Measurements from ENCODE around the gene AAR2.

Gene AAR2

DNA sequence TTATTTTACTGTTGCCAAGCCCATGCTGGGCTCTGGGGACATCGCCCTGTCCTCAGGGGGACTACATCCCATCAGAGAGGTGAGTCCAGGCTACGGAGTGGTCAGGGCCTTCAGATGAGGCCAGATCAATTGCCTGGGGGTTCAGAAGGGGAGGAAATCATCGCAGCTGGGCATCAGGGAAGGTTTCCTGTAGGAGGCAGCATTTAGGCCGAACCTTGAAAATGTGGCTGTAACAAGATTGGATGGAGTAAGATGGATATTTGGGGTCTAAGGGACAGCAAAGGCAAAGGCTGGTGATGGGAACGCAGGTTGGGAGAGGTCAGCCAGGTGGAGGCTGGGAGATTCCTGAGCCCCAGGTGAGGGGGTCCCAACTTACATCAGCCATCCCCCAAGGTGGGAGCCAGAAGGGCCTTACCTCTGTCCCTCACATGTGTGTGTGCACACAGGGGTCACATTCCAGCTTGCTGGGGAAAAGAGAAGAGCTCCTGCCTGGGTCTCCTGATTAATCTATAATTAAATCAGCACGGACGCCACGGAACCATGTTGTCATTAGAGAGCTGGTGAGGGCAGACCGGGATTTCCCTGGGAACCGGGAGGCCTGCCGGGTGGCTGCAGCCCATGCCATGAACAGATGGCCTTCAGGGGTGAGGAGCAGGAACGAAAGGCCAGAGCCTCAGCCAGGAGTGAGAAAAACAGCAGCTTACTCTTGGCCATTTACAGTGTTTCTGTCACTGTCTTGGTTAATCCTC, 39.3 kb downstream of the AAR2 start:
- Histone ChIP-seq H3K36me3 (ENCODE audit: control insufficient read depth in 5 of 5, insufficient read depth in 5 of 5, low read length in 5 of 5) (no peaks in the 10 kb centered on the region), H3K27me3 (ENCODE audit: control insufficient read depth in 5 of 5, insufficient read depth in 4 of 5, low read length in 5 of 5) (peaks cover 9 to 24% (median 19%) of the 10 kb centered on the region in 5 donors), H3K4me3 (ENCODE audit: low read depth in 1 of 5, low read length in 5 of 5) (no peak overlapping the region)

DNA sequence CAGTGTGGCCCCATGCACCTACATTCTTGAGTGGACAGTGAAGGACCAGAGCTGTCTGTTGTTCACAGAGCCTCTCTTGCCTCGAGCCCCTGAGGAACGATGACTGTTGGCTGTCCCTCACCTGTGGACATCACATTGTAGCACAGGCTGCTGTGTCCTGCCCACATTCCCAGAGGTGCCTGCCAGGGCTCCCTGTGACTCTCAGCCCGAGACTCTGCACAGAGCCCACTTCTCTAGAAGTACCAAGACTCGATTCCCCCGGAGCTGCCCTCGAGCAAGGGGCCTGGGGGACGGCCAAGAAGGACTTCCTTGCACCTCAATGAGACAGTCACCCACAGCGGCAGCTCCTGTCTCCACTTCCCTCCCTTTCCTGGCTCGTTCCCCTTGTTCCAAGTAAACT, 41.3 kb downstream of the AAR2 start:
- H3K36me3 ChIP-seq (ENCODE audit: control insufficient read depth in 5 of 5, insufficient read depth in 5 of 5, low read length in 5 of 5): no peaks in the 10 kb centered on the region
- peaks cover 0 to 2% (median 0%) of the 10 kb centered on the region in 5 donors for H3K9me3 ChIP-seq (ENCODE audit: control insufficient read depth in 5 of 5, low read length in 5 of 5)
- H3K27ac ChIP-seq (ENCODE audit: low read depth, low read length): no peak overlapping the region
- no peak overlapping the region for H3K4me3 ChIP-seq (ENCODE audit: low read depth in 1 of 5, low read length in 5 of 5)
- H3K4me1 ChIP-seq (ENCODE audit: control insufficient read depth in 5 of 5, insufficient read depth in 5 of 5, low read length in 5 of 5): no peaks in the 10 kb centered on the region
- peaks cover 7 to 24% (median 19%) of the 10 kb centered on the region in 5 donors for H3K27me3 ChIP-seq (ENCODE audit: control insufficient read depth in 5 of 5, insufficient read depth in 4 of 5, low read length in 5 of 5)
- no peak overlapping the region for H3K9ac ChIP-seq (ENCODE audit: low read length in 5 of 5)

More for the DNA sequence above, 39.3 kb downstream of the AAR2 start:
- Histone ChIP-seq H3K4me1 (ENCODE audit: control insufficient read depth in 5 of 5, insufficient read depth in 5 of 5, low read length in 5 of 5) (no peaks in the 10 kb centered on the region), H3K27ac (ENCODE audit: low read depth, low read length) (no peak overlapping the region), H3K9ac (ENCODE audit: low read length in 5 of 5) (no peak overlapping the region), H3K9me3 (ENCODE audit: control insufficient read depth in 5 of 5, low read length in 5 of 5) (peaks cover 0 to 2% (median 0%) of the 10 kb centered on the region in 5 donors)

DNA sequence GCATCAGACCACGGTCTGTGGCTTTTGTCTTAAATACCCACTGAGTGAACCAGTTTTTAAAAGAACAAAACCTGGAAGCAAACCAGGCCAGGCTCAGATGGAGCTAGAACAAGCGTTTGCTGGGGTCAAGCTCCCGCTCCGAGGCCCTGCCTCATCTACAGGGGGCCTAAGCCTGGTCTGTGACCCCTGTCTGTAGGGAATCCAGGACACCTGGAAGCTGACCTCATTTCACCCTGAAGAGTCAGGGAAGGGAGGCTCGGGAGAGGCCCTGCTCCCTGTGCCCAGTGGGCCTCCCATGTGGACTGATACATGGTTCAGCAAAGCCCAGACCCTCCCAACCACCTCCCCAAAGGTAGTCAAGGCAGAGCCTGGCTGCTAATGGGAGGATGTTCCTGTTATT, 43.1 kb downstream of the AAR2 start:
- no peaks in the 10 kb centered on the region for H3K36me3 ChIP-seq (ENCODE audit: control insufficient read depth in 5 of 5, insufficient read depth in 5 of 5, low read length in 5 of 5)
- no peak overlapping the region for H3K4me3 ChIP-seq (ENCODE audit: low read depth in 1 of 5, low read length in 5 of 5)
- no peaks in the 10 kb centered on the region for H3K4me1 ChIP-seq (ENCODE audit: control insufficient read depth in 5 of 5, insufficient read depth in 5 of 5, low read length in 5 of 5)
- H3K27ac ChIP-seq (ENCODE audit: low read depth, low read length): no peak overlapping the region
- no peak overlapping the region for H3K9ac ChIP-seq (ENCODE audit: low read length in 5 of 5)
- H3K27me3 ChIP-seq (ENCODE audit: control insufficient read depth in 5 of 5, insufficient read depth in 4 of 5, low read length in 5 of 5): peaks cover 3 to 20% (median 11%) of the 10 kb centered on the region in 5 donors
- H3K9me3 ChIP-seq (ENCODE audit: control insufficient read depth in 5 of 5, low read length in 5 of 5): peaks cover 0 to 6% (median 0%) of the 10 kb centered on the region in 5 donors

DNA sequence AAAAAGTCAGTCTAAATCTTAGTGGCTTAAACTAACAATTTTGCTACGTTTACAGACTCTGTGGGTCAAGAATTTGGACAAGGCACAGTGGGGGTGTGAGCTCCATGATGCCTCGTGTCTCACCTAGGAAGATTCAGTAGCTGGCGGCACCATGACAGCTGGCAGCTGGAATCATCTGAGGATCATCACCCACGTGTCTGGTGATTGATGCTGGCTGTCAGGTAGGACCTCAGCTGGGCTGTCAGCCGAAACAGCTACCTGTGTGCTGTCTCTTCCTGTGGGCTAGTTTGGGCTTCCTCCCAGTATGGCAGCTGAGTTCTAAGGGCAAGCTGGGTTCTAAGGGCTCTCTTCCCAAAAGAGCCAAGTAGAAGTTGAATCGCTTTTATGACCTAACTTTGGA, 43.5 kb downstream of the AAR2 start:
- peaks cover under 1 to 16% (median 8%) of the 10 kb centered on the region in 5 donors for H3K27me3 ChIP-seq (ENCODE audit: control insufficient read depth in 5 of 5, insufficient read depth in 4 of 5, low read length in 5 of 5)
- H3K4me1 ChIP-seq (ENCODE audit: control insufficient read depth in 5 of 5, insufficient read depth in 5 of 5, low read length in 5 of 5): no peaks in the 10 kb centered on the region
- no peak overlapping the region for H3K9ac ChIP-seq (ENCODE audit: low read length in 5 of 5)
- peaks cover 0 to 6% (median 0%) of the 10 kb centered on the region in 5 donors for H3K9me3 ChIP-seq (ENCODE audit: control insufficient read depth in 5 of 5, low read length in 5 of 5)
- no peak overlapping the region for H3K4me3 ChIP-seq (ENCODE audit: low read depth in 1 of 5, low read length in 5 of 5)
- no peak overlapping the region for H3K27ac ChIP-seq (ENCODE audit: low read depth, low read length)
- no peaks in the 10 kb centered on the region for H3K36me3 ChIP-seq (ENCODE audit: control insufficient read depth in 5 of 5, insufficient read depth in 5 of 5, low read length in 5 of 5)

DNA sequence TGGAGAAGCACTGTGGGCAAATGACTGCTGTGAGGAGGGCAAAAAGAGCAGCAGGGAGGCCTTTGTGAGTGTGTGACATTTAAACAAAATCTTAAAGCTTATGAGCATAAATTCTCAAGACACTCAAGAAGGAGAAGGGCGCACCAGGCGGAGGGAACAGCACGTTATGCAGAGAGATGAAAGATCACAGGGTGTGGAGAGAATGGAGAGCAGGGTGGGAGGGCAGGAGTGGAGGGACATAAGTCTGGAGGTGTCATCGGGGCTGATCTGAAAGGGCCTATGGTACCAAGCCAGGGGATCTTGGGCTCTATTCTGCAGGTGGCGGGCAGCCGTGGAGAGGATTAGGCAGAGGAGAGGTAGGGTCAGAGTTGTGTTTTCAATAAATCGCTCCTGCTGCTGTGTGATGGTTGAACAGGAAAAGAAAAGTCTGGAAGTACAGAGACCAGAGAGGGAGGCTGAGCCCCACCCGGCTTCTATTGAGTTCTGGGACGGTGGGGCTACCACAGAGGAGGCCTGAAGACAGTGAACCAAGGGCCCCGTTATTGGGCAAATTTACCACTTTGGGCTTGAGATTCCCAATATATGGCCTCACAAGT, 45.6 kb downstream of the AAR2 start:
- Histone ChIP-seq H3K9ac (ENCODE audit: low read length in 5 of 5) (no peak overlapping the region), H3K27ac (ENCODE audit: low read depth, low read length) (no peak overlapping the region), H3K4me1 (ENCODE audit: control insufficient read depth in 5 of 5, insufficient read depth in 5 of 5, low read length in 5 of 5) (no peaks in the 10 kb centered on the region), H3K4me3 (ENCODE audit: low read depth in 1 of 5, low read length in 5 of 5) (no peak overlapping the region), H3K27me3 (ENCODE audit: control insufficient read depth in 5 of 5, insufficient read depth in 4 of 5, low read length in 5 of 5) (peaks cover 0 to 9% (median 7%) of the 10 kb centered on the region in 5 donors), H3K9me3 (ENCODE audit: control insufficient read depth in 5 of 5, low read length in 5 of 5) (peaks cover 0 to 6% (median 0%) of the 10 kb centered on the region in 5 donors), H3K36me3 (ENCODE audit: control insufficient read depth in 5 of 5, insufficient read depth in 5 of 5, low read length in 5 of 5) (no peaks in the 10 kb centered on the region)

DNA sequence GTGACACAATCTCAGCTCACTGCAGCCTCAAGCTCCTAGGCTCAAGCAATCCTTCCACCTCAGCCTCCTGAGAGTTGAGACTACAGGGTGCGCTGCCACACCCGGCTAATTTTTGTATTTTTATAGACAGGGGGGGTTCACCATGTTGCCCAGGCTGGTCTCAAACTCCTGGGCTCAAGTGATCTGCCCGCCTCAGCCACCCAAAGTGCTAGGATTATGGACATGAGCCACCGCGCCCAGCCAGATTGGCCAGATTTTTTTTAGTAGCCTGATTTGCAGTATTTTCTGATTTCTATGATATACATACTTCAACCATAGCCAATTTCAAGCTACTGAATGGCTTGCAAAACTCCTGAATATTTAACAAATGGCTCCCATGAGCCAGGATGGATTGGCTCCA, 48.5 kb downstream of the AAR2 start:
- H3K4me3 ChIP-seq (ENCODE audit: low read depth in 1 of 5, low read length in 5 of 5): no peak overlapping the region
- no peaks in the 10 kb centered on the region for H3K36me3 ChIP-seq (ENCODE audit: control insufficient read depth in 5 of 5, insufficient read depth in 5 of 5, low read length in 5 of 5)
- peaks cover 0 to 6% (median 1%) of the 10 kb centered on the region in 5 donors for H3K9me3 ChIP-seq (ENCODE audit: control insufficient read depth in 5 of 5, low read length in 5 of 5)
- H3K9ac ChIP-seq (ENCODE audit: low read length in 5 of 5): no peak overlapping the region
- no peak overlapping the region for H3K27ac ChIP-seq (ENCODE audit: low read depth, low read length)
- H3K4me1 ChIP-seq (ENCODE audit: control insufficient read depth in 5 of 5, insufficient read depth in 5 of 5, low read length in 5 of 5): no peaks in the 10 kb centered on the region
- H3K27me3 ChIP-seq (ENCODE audit: control insufficient read depth in 5 of 5, insufficient read depth in 4 of 5, low read length in 5 of 5): peaks cover 2 to 7% (median 4%) of the 10 kb centered on the region in 5 donors

DNA sequence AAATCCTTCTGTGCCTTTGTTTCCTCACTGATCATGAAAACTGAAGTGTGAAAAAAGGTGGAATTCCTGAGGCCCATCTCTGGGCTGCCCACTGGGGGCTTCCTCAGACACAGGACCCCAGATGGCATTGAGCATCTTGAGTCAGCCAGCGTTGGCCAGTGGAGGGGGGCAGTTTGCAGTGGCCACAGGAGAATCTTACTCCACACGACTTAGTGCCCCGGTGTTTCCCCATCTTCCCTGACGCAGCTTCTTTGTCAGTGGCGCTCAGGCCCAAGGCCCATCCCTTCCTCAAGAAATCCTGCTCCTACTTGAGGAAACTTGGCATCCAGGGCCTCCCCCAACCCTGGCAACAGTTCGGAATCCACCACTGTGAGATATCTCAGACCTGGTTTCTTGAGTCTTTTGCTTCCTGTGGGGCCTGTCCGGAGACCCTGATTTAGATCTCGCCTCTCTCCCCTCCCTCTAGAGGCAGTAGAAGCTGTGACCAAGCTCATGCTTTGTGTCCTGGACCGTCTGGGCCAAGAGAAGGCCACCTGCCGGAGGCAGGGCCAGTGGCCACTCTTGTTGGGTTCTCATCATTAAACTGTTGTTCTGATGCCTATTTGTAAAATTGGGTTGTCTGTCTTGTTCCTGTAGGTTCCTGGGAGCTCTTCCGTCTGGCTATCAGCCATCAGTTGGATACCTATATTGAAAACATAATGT, 49.6 kb downstream of the AAR2 start:
- H3K27me3 ChIP-seq (ENCODE audit: control insufficient read depth in 5 of 5, insufficient read depth in 4 of 5, low read length in 5 of 5): peaks cover 0 to 5% (median 4%) of the 10 kb centered on the region in 5 donors
- H3K36me3 ChIP-seq (ENCODE audit: control insufficient read depth in 5 of 5, insufficient read depth in 5 of 5, low read length in 5 of 5): no peaks in the 10 kb centered on the region
- peaks cover 0 to 6% (median 0%) of the 10 kb centered on the region in 5 donors for H3K9me3 ChIP-seq (ENCODE audit: control insufficient read depth in 5 of 5, low read length in 5 of 5)
- H3K4me1 ChIP-seq (ENCODE audit: control insufficient read depth in 5 of 5, insufficient read depth in 5 of 5, low read length in 5 of 5): no peaks in the 10 kb centered on the region
- no peak overlapping the region for H3K27ac ChIP-seq (ENCODE audit: low read depth, low read length)
- no peak overlapping the region for H3K4me3 ChIP-seq (ENCODE audit: low read depth in 1 of 5, low read length in 5 of 5)
- H3K9ac ChIP-seq (ENCODE audit: low read length in 5 of 5): no peak overlapping the region

DNA sequence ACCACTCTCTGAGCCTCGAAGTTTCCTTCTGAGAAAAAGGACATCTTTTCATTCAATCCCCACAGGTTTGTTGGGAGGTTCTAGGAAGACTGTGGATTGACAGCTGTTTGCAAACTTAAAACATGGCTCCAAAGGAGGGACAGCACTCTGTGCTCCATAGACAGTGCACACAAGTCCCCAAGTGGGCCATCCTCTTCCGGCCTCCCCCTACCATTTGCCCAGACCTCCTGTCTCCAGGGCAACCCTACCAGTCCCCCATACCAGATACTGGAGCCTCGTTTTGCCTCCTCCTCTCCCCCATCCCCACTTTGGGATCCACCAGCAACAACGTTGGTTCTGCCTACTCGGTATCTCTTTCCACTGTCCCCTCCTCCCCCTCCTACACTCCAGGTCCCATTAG, 61.4 kb downstream of the AAR2 start:
- Histone ChIP-seq H3K27ac (ENCODE audit: low read depth, low read length) (no peak overlapping the region), H3K27me3 (ENCODE audit: control insufficient read depth in 5 of 5, insufficient read depth in 4 of 5, low read length in 5 of 5) (peaks cover 11 to 48% (median 37%) of the 10 kb centered on the region in 5 donors)

DNA sequence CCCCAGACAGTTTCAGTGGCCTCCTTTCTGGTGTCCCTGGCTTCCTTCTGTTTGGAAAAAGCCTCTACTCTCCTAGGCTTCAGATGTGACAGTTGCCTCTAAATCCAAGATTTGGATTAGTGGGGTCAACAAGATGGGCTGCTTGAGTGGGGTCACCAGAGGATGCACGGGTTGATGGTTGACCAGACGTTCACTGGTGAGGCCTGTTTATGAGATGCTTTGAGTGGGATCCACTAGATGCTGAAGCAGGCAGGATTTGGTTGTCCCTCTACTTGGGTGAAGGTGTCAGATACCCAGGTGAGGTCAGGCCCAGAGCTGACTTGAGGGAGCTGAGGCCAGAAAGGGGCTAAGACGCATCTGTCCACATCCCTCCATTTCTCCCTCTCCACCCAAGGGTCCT, 61.8 kb downstream of the AAR2 start:
- Histone ChIP-seq H3K27ac (ENCODE audit: low read depth, low read length) (no peak overlapping the region), H3K36me3 (ENCODE audit: control insufficient read depth in 5 of 5, insufficient read depth in 5 of 5, low read length in 5 of 5) (no peaks in the 10 kb centered on the region), H3K4me3 (ENCODE audit: low read depth in 1 of 5, low read length in 5 of 5) (no peak overlapping the region), H3K27me3 (ENCODE audit: control insufficient read depth in 5 of 5, insufficient read depth in 4 of 5, low read length in 5 of 5) (peaks cover 12 to 52% (median 41%) of the 10 kb centered on the region in 5 donors), H3K4me1 (ENCODE audit: control insufficient read depth in 5 of 5, insufficient read depth in 5 of 5, low read length in 5 of 5) (no peaks in the 10 kb centered on the region), H3K9me3 (ENCODE audit: control insufficient read depth in 5 of 5, low read length in 5 of 5) (no peaks in the 10 kb centered on the region), H3K9ac (ENCODE audit: low read length in 5 of 5) (no peak overlapping the region)

More for the DNA sequence above, 61.4 kb downstream of the AAR2 start:
- Histone ChIP-seq H3K9me3 (ENCODE audit: control insufficient read depth in 5 of 5, low read length in 5 of 5) (no peaks in the 10 kb centered on the region), H3K9ac (ENCODE audit: low read length in 5 of 5) (no peak overlapping the region), H3K4me1 (ENCODE audit: control insufficient read depth in 5 of 5, insufficient read depth in 5 of 5, low read length in 5 of 5) (no peaks in the 10 kb centered on the region), H3K36me3 (ENCODE audit: control insufficient read depth in 5 of 5, insufficient read depth in 5 of 5, low read length in 5 of 5) (no peaks in the 10 kb centered on the region), H3K4me3 (ENCODE audit: low read depth in 1 of 5, low read length in 5 of 5) (no peak overlapping the region)

Measured in subcutaneous abdominal adipose tissue (tissue), 5 donors.